K562 (cell line): ENCODE measurements around the gene ACAP2. TPM values are rescaled to one million over a fixed set of nuclear protein-coding genes. Genes with fewer than 3 reads are reported as not detected.

Experiments
- BACH1 ChIP-seq: fragments of 200-800 bp; sonication (Bioruptor generic); IDR thresholded peaks from 2 replicates; pipeline ENCODE4 v1.6.1; 2016; ENCODE audit warnings: missing genetic modification characterization, missing compliant biosample characterization
- HMBOX1 ChIP-seq: sonication (generic); IDR thresholded peaks from 2 replicates; pipeline ENCODE4 v1.6.1; 2016
- HNRNPUL1 ChIP-seq: fragments of 200-400 bp; formaldehyde crosslinking; IDR thresholded peaks from 2 replicates; pipeline ENCODE4 v1.6.1; 2017; ENCODE audit warnings: low read length
- RBBP5 ChIP-seq: fragments of 200-600 bp; sonication (generic); IDR thresholded peaks from 2 replicates; pipeline ENCODE4 v1.6.1; 2012; ENCODE audit warnings: borderline replicate concordance, mild to moderate bottlenecking, low read length, control low read depth, inconsistent platforms; ENCODE audit not compliant: insufficient read depth, poor library complexity, severe bottlenecking
- RBM25 ChIP-seq: fragments of 200-400 bp; formaldehyde crosslinking; IDR thresholded peaks from 2 replicates; pipeline ENCODE4 v1.6.1; 2018; ENCODE audit warnings: low read length, low read depth, moderate library complexity; ENCODE audit not compliant: severe bottlenecking
- SOX6 ChIP-seq: fragments of 450-650 bp; IDR thresholded peaks from 2 replicates; pipeline ENCODE4 v1.6.1; 2014; ENCODE audit warnings: mild to moderate bottlenecking
- ZBTB40 ChIP-seq, 2 experiments: fragments of 450-650 bp in 1 of 2; sonication (generic) in 1 of 2; formaldehyde crosslinking in 1 of 2; IDR thresholded peaks; 2 replicates each; pipeline versions ENCODE4 v1.7.1 to v1.9.0; 2016 to 2022; ENCODE audit warnings: inconsistent platforms in 1 of 2, mild to moderate bottlenecking in 1 of 2, missing genetic modification reagents in 1 of 2
- polyA plus RNA-seq, 8 experiments: library from polyadenylated mRNA; depleted of rRNA in 4 of 8; stranded (reverse) in 5 of 8; unstranded in 3 of 8; fragments of >200 nt; fragmentation: Nextera tagmentation in 2 of 8; fragmentation: Illumina TruSeq in 1 of 8; extraction: Ambion mirVana in 2 of 8; extraction: Trizol in 1 of 8; gene quantifications; 2 replicates each; pipeline versions ENCODE4 v1.2.1 to v1.2.3, GENCODE V29; 2011 to 2014; ENCODE audit warnings: inconsistent platforms in 1 of 8, missing spikeins in 1 of 8
- total RNA-seq, 7 experiments: library from RNA; depleted of rRNA in 6 of 7; stranded (reverse); fragments of >200 nt in 6 of 7; fragmentation: Illumina TruSeq in 2 of 7; extraction: Trizol in 2 of 7; gene quantifications; 2 replicates each; pipeline versions ENCODE4 v1.2.1 to v1.2.3, GENCODE V29; 2011 to 2021; ENCODE audit warnings: low replicate concordance in 1 of 7

The ACAP2 gene
- total and polyA plus RNA-seq, 9 of the 15 experiments (the other 6 are each of a cell fraction or from before 2014, with no cell fraction given): 10.6 to 52.7 (median 34.4) TPM

- TF ChIP-seq ZBTB40 (IDR thresholded peaks at IDR 0.05): peak; percentile 10; the same call in 1 of the 2 replicates
- no peak for TF ChIP-seq ZBTB40 (CRISPR knock-in tag; IDR thresholded peaks at IDR 0.05)
- TF ChIP-seq HNRNPUL1: no peak
- TF ChIP-seq SOX6: no peak
- no peak for TF ChIP-seq BACH1 (tag)
- TF ChIP-seq RBBP5: peak; percentile 9
- no peak for TF ChIP-seq RBM25
- 0 out of 2 replicates have a peak, but pooled peaks have one; percentile 28 for TF ChIP-seq HMBOX1
Observed at GRCh38 chr3:195441476-195441991, 1.3 kb downstream of the ACAP2 start (continued).
